ENCODE data around the gene BCAS3. TPM values are rescaled to one million over a fixed set of nuclear protein-coding genes. Genes with fewer than 3 reads are reported as not detected.
A peak's percentile ranks its signal among the peaks of the same experiment; 100 is the strongest.

Gene BCAS3
- total RNA-seq, 1 donor from 2014 or later: 64.9 TPM

DNA sequence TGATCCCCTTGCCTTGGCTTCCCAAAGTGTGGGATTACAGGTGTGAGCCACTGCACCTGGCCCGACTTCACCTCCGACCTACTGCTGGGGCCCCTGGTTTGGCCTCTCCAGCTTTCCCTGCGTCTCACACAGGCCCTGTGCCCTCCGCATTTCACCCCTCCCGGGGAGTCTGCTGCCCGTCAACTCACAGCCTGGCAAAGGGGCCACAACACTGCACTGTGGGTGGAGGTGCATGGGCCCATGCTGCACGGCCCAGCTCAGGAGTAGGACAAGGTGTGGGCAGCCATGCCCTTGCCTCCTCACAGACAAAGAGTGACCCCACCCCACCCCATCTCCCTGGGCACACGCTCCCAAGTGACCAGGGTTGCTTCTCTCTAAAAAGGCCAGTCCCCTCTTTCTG, 709.4 kb downstream of the BCAS3 start:
- H3K4me1 Mint-ChIP-seq: peaks cover 67% of the 10 kb centered on the region
- no peak overlapping the region for H3K27ac Mint-ChIP-seq
- no peaks in the 10 kb centered on the region for H3K27me3 Mint-ChIP-seq (ENCODE audit: low read depth)
- no peak overlapping the region for H3K4me3 Mint-ChIP-seq
- DNase-seq (ENCODE audit: low spot score in 2 of 2, unreplicated experiment in 2 of 2): no peak
- no peaks in the 10 kb centered on the region for H3K9me3 Mint-ChIP-seq
- TF ChIP-seq, protein P1, sequence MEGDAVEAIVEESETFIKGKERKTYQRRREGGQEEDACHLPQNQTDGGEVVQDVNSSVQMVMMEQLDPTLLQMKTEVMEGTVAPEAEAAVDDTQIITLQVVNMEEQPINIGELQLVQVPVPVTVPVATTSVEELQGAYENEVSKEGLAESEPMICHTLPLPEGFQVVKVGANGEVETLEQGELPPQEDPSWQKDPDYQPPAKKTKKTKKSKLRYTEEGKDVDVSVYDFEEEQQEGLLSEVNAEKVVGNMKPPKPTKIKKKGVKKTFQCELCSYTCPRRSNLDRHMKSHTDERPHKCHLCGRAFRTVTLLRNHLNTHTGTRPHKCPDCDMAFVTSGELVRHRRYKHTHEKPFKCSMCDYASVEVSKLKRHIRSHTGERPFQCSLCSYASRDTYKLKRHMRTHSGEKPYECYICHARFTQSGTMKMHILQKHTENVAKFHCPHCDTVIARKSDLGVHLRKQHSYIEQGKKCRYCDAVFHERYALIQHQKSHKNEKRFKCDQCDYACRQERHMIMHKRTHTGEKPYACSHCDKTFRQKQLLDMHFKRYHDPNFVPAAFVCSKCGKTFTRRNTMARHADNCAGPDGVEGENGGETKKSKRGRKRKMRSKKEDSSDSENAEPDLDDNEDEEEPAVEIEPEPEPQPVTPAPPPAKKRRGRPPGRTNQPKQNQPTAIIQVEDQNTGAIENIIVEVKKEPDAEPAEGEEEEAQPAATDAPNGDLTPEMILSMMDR (IDR thresholded peaks at IDR 0.05; ENCODE audit: unreplicated experiment): no peak
- peaks cover 5% of the 10 kb centered on the region for H3K36me3 Mint-ChIP-seq

DNA sequence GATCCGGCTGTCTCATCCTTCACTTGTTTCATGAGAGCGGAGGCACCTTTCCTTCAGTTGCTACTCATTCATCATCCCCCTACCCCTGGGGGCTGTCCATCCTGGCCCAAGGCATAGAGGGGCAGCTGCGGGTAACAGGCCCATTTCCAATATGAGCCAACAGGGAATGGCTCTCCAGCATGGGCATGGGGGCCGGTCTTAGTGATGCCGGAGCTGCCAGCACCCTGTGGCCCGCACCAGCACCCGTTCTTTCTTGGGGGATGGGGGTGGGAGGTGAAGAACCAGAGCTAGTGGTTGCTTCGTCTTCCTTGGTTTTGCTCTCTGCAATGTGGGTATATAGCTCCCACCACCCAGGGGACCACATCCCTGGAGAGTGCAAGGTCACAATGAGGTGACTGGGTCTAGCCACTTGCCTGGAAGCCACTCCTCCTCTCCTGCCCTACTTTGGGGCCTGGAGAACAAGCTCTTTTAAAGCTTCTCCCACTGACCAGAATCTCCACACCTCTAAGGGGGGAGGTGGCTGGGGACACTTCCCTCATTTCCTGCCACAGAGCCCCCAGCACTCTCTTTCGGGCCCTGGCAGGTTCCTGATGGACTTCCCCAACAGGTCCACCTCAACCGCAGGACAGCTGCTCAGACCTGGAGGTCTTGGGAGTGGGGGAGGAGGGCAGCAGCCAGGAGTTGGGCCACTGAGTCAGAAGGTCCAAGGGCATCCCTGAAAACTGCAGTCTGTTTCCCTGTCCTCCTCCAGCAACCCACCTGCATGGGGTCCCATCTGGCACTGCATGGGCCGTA, 710.1 kb downstream of the BCAS3 start:
- Mint-ChIP-seq H3K36me3 (peaks cover 11% of the 10 kb centered on the region), H3K9me3 (no peaks in the 10 kb centered on the region), H3K27me3 (ENCODE audit: low read depth) (no peaks in the 10 kb centered on the region), H3K27ac (no peak overlapping the region), H3K4me3 (no peak overlapping the region), H3K4me1 (peaks cover 70% of the 10 kb centered on the region)
- TF ChIP-seq, protein P1 (IDR thresholded peaks at IDR 0.05; ENCODE audit: unreplicated experiment): no peak
- DNase-seq (ENCODE audit: low spot score in 2 of 2, unreplicated experiment in 2 of 2): no peak

DNA sequence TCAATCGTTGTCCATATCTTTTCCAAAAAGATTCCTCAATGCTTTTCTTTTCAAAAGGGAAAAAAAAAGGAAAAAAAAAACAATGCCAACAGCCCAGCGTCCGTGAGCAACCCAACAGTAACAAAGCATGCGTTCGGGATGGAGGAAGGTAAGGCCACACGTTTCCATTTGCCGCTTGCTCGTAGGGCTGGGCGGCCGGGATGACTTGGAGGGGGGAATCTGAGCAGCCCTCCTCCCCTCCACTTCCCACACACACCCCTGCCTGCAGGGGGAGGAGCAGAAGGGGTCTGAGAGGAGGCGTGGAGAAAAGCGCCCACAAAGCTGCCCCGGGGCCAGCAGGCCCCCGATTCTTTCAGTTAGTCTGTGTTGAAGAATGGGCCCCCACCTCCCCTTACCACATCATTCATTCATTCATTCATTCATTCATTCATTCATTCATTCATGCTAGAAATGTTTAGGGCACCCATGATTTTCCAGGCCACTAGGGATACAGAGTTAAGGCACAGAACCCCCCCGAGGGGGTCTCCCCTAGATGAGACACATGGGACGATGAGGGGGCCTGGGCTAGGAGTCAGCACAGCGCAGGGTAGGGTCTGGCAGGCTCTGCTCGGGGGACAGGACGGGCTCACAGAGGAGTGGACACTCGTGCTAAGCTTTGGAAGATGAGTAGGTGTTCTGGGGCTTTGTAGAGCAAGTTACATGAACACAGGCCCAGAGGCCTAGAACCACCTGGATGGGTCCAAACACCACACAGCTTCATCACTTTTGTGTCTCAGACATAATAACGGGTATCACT, 711.1 kb downstream of the BCAS3 start:
- peaks cover 72% of the 10 kb centered on the region for H3K4me1 Mint-ChIP-seq
- peak overlapping the region; percentile 79 for H3K27ac Mint-ChIP-seq
- no peak for DNase-seq (ENCODE audit: low spot score in 2 of 2, unreplicated experiment in 2 of 2)
- H3K9me3 Mint-ChIP-seq: no peaks in the 10 kb centered on the region
- H3K27me3 Mint-ChIP-seq (ENCODE audit: low read depth): no peaks in the 10 kb centered on the region
- H3K4me3 Mint-ChIP-seq: no peak overlapping the region
- peaks cover 13% of the 10 kb centered on the region for H3K36me3 Mint-ChIP-seq
- TF ChIP-seq, protein P1 (IDR thresholded peaks at IDR 0.05; ENCODE audit: unreplicated experiment): no peak

DNA sequence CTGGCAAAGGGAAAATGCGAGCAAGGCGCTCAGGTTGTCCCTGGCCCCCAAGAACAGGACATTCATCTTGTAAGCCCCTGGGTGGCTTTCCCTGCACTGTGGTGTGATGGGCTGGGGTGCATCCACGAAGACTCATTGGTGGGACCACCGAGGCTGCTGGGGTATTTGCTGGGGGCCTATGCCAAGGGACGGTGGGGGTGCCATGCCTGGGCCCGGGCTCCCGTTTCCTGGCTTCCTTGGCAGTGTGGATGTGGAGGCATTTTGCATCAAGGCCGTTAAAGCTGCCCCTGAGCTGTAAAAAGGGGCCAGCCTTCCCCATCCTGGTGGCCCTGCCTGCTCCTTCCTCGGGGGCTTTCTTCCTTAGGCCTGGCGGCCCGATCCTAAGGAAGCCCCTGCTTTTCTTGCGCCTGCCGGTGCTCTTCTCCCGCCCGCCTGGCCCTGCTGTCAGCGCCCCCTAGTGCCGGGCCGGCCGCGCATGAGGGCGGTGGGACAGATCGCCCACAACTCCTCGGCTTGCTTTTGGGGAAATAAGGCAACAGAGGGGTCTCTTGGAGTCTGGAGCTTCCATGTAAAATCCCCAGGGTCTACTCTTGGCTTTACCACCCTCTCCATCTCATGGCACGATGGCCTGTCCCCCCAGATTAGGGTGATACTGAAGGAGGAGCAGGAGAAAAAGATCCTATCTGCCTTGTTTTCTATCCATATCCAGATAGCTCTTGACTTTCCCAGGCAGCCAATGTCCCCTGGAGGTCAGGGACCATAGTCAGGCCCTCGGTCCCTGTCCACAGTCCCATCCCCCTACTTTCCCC, 712.2 kb downstream of the BCAS3 start:
- H3K27me3 Mint-ChIP-seq (ENCODE audit: low read depth): no peaks in the 10 kb centered on the region
- no peaks in the 10 kb centered on the region for H3K9me3 Mint-ChIP-seq
- DNase-seq (ENCODE audit: low spot score in 2 of 2, unreplicated experiment in 2 of 2): peak in 1 of 2 experiments; percentile 79

DNA sequence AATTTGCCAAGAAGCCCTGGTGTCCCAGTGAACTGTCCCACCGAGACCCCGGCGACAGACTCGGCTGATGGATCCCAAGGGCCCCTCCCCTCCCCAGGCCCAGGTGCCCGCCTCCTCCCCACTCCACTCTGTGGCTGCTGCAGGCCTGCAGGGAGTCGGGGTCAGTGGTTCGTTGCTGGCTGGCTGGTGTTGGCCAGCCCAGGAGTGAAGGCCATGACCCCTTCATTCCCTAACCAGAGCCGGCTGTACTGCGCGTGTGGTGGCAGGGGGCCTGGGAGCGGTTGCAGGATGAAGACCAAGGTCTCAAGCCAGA, 712.8 kb downstream of the BCAS3 start:
- peak overlapping the region; percentile 73 for H3K27ac Mint-ChIP-seq
- TF ChIP-seq, protein P1 (IDR thresholded peaks at IDR 0.05; ENCODE audit: unreplicated experiment): no peak
- no peaks in the 10 kb centered on the region for H3K9me3 Mint-ChIP-seq
- no peak for DNase-seq (ENCODE audit: low spot score in 2 of 2, unreplicated experiment in 2 of 2)
- peaks cover 13% of the 10 kb centered on the region for H3K36me3 Mint-ChIP-seq
- no peak overlapping the region for H3K4me3 Mint-ChIP-seq
- H3K27me3 Mint-ChIP-seq (ENCODE audit: low read depth): no peaks in the 10 kb centered on the region
- H3K4me1 Mint-ChIP-seq: peaks cover 72% of the 10 kb centered on the region

More for the DNA sequence above, 712.2 kb downstream of the BCAS3 start:
- Mint-ChIP-seq H3K36me3 (peaks cover 13% of the 10 kb centered on the region), H3K4me3 (no peak overlapping the region), H3K4me1 (peaks cover 72% of the 10 kb centered on the region), H3K27ac (peak overlapping the region; percentile 50)
- TF ChIP-seq, protein P1 (IDR thresholded peaks at IDR 0.05; ENCODE audit: unreplicated experiment): peak; percentile 82
